NCI-H146 (cell line): ENCODE measurements around the gene SIX2.
"Not testable (repeated sequence)": the region's sequence is repeated elsewhere in the genome, so short reads cannot be mapped to it uniquely, and the experiment has no call there.

Source experiments
- DNase-seq: peaks from one replicate; lab custom pipeline; 2025; lab: John Stamatoyannopoulos, UW

SIX2 gene

DNA sequence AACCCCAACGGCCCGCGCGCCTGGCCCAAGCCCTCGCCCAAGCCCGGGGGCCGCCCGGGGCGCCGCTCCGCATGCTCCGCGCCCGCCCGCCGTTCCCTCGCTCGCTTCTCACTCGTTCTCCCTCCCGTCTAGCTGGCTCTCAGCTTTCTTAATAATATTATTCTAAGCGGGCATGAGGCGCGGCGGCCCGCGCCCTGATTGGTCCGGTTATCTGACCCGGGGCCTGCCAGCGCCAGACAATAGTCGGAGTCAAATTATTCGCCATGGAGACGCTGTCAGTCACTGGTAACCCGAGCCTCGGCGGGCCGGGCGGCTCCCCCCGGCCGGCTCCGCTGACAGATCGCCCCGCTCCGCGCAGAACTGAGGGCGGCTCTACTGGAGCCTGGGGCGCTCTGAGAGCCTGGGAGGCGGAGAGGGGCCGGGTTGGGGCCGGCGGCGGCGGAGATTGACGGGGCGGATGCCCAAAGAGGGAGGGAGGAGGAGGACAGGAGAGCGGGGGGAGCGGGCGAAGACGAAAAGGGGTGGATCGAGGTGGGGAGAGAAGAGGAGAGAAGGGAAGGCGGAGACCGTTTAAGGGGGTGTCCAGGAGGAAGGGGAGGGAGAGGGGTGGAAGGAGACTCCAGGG lies at the start of gene SIX2:
SIX2 (minus strand) TSS at position 150 of the 625 bp plus-strand sequence. CDS start 342 bp downstream, outside the sequence.
- DNase-seq, result peak; percentile 98

DNA sequence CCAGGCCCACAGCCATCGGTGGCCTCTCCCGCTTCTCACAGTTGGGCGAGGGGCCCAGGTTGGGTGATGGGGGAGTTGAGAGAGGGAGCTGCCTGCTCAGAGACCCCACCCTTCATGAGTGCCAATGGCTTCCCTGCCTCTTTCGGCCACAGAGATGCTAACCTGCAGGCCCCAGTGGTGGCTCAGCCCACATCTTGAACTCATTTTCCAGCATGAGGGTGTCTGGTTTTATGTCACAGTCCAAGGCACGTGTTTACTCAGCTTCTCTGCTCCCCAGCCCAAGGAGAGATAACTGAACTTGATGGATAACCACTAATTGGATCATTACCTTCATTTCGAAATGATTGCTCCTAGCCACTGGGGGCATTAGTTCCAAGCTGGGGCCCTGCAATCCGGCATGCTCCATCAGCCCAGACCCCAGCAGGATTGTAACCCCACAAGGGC lies 45.9 kb upstream of the SIX2 start:
- DNase-seq, result peak; percentile 17

DNA sequence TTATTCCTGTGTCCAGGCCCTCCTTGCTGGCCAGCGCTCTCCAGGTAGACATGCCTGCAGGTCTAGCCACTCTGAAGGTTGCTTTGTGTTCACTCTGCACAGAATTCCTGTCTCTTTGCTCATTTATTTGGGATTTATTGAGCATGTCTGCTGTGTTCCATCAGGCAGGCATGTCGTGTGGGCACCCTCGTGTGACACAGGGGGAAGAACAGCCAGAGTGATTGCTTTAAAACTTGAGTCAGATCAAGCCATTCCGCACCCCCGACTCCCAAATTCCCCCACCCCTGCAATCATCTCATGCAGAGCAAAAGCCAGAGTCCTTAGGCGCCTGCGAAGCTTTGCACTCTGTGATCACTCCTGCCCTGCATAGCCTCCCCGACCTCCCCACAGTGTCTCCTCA lies 44.7 kb upstream of the SIX2 start:
- DNase-seq, result no peak

DNA sequence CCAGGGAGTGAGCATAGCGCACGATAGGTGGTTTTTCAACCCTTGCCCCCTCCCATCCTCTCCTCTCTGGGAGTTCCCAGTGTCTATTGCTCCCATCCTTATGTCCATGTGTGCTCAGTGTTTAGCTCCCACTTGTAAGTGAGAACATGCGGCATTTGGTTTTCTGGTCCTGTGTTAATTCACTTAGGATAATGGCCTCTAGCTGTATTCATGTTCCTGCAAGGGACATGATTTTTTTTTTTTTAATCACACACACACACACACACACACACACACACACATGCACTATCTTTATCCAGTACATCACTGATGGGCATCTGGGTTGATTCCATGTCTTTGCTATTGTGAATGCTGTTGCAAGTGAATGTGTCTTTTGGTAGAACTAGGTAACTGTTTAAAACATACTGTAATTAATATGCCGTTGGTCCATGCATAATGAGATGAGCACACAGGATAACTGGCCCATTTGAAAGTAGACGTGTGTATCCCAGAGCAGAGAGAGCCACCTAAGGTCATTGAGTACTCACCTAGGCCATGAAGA lies 43.2 kb upstream of the SIX2 start:
- DNase-seq, result no peak

DNA sequence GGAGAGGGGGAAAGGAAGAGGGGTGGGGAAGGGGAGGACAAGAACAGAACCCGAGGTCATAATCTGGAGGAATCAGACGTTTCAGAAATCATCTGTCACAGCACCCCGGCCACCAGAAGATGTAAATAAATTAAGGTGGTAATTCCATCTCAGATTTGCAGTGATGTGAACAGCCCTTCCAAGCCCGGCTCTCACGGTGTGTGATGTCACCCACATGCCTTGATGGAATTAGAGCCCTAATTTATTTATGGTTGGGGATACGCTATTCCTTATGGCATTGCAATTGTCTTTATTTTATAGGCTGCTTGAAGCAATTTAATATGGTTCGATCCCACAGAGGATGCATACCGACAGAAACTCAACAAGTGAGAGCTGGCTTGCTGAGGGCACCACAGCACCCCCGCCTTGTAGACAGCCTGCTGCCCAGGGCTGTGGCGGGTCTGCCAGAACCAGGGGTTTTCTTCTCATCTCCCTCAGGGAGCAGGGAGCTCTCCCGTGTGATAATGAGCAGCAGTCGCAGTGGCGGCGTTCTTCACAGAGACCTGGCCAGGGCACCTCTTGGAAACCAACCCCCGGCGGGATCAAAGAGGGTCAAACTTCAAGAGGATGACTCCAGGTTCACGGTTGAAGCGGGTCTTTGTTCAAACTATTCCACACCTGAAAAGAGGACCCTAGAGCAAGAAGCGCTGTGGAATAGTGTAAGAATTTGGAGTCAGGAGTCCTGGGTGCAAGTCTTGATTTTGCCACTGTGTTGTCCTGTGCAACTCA lies 40.5 kb upstream of the SIX2 start:
- DNase-seq, result no peak

DNA sequence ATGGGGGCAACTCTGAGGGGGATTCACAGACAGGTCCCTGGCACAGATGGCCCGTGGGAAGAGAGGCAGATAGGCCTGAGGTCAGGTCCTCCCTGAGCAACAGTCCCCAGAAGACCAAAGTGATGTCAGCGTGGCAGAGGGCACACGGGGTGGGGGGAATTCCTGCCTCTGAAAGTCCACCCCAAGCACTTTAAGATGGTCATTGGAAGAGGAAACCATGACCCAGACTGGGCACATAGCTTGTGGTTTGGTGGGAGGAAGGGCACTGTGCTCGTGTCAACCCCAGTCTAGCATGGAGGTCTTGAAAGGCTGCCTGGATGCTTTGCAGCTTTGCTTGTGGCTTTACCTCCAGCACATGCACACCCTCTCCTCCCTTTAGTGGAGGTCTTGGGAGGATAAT lies 38.0 kb upstream of the SIX2 start:
- DNase-seq, result no peak

DNA sequence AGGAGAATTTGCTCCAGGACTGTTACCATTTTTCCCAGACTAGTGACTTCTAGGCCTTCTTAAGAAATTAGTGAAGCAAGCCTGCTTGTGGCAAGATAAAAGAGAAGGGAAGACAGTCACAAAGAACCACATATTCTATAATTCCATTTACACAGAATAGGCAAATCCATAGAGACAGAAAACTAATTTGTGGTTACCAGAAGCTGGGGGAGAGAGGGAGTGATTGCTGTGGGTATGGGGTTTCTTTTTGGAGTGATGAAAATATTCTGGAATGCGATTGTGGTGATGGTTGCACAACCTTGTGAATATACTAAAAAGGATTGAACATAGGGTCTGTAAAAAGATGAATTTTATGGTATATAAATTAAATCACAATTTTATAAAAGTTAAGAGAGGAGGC lies 37.5 kb upstream of the SIX2 start:
- DNase-seq, result no peak

DNA sequence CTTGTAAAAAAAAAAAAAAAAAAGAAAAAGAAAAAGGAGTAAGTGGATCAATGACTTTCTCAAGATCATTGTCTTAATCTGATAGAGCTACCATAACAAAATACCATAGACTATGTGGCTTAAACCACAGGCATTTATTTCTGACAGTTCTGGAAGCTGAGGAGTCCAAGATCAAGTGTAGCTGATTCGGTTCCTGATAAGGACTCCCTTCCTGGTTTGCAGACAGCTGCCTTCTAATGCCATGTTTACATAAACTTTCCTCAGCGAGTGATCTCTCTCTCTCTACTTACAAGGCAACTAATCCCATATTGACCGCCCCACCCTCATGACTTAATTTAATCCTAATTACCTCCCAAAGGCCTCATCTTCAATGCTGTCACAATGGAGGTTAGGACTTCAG lies 36.5 kb upstream of the SIX2 start:
- DNase-seq, result no peak

DNA sequence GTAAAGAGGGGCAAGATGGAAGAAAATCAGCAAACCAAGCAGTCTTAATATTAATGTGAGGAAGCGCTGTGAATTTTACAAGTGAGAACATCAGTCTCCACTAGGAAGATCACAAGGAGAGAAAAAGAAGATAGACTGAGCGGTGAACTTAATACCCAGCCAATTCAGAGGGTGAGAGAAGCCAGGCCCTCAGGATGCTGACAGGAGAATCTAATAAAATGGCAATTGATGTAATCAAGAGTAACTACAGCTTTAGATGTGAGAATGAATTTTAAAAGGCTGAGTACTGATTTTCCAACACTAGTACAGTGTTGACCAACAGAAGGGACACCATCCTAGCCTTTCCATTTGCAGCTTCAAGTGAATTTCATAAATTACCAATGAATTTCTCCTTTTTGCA lies 35.7 kb upstream of the SIX2 start:
- DNase-seq, result no peak

DNA sequence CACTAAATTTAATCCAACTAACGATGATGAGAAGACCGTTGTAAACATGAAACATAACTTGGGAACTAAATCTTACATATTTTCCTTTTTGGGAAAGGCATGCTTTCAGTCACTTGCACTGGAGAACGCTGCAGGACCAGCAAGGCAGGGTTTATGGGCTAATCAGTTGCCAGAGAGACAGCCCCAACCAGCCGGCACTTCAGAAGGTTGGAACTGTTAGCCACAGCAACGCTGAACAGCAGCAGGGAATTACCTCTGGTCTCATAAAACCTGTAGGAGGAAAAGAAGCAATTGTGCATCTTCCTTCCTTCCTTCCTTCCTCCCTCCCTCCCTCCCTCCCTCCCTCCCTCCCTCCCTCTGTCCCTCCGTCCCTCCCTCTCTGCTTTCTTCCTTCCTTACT lies 33.9 kb upstream of the SIX2 start:
- DNase-seq, result no peak

DNA sequence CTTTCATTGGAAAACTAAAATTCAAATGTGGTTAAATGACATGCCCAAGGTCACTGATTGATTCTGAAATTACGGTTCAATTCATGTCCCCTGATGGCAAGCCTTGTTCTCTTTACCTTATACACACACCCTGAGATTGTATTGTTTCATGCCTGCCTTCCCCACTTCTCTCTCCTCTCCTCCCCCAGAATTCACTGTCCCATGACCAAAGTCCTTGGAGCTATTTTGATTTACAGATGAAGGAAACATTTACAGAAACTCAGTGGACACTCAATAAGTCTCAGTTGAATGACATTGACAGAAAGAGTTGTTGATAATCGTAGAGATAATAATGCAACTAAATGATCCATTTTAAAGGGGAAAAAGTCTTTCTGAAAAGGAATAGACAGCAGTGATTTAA lies 33.1 kb upstream of the SIX2 start:
- no peak for DNase-seq

DNA sequence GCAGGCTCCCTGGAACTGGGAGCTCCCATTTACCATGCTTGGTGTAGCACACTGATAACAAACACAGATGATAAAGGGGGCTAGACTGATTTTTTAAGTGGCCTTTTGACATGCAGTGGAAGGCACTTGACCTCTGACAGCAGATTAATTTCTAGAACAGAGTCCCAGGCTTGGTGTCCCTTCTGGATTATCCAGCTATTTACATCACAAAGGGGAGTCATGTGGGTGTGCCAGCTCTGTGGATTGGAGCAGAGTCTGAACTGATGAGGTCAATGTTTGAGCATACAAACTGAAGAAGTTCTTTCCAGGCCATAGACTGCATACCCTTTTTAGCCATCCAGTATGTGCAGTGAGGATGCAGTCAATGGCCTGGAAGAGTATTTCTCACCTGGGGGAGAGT lies 31.5 kb upstream of the SIX2 start:
- DNase-seq, result peak; percentile 8

DNA sequence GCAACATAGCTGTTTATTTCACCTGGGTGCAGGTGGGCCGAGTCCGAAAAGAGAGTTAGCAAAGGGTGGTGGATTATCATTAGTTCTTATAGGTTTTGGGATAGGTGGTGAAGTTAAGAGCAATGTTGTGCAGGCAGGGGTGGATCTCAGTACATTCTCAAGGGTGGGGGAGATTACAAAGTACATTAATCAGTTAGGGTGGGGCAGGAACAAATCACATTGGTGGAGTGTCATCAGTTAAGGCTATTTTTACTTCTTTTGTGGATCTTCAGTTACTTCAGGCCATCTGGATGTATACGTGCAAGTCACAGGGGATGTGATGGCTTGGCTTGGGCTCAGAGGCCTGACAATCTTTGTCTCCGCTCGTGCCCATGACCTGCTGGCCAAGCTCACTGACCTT lies 30.6 kb upstream of the SIX2 start:
- not testable (repeated sequence) for DNase-seq

DNA sequence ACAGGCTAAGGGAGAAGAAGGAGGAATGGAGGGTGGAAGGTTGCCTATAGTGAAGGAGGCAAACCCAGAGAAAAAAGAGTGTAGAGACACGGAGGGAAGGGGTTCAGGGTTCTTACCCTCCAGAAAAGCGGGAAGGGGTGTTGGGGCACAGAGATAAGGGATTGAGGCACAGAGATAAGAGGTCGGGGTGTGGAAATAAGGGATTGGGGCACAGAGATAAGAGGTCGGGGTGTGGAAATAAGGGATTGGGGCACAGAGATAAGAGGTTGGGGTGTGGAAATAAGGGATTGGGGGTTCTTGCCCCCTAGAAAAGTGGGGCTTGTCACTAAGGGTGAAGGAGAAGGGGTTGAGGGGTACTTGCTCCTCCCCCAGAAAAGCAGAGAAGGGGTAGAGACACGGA lies 29.6 kb upstream of the SIX2 start:
- not testable (repeated sequence) for DNase-seq

DNA sequence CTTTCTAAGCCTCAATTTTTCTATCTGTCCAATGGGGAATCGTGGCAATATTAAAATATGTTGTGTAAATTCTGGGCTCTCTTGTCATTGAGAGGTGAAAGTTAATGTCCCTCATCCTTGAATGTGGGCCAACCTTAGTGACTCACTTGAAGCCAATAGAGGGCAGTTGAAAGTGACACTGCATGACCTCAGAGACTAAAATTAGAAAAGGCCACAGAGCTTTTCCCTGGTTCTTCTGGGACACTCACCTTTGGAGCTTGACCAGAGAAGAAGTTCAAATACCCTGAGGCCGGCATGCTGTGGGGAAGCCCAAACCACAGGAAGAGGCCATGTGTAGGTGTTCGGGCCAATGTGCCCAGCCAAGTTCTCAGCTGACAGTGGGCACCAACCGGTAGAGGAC lies 24.1 kb upstream of the SIX2 start:
- DNase-seq, result no peak

DNA sequence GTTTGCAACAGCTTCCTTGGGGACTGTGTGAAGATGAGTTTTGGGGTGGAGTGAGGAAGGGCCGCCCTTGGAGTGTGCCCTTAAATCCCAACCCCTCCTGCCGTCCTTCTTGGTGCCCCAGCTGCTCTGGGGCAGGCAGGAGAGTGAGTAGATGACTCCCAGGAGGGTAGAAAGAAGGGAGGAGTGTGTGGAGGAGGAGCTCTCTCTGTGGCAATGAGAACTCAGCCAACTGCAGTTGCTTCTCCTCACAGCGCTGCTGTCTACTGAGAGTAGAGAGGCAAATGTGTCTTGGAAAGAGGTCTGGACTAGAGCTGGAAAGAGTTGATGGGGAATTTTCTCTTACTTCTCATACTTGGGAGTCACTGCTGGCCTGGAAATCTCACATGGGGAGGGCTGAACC lies 21.8 kb upstream of the SIX2 start:
- DNase-seq, result no peak

DNA sequence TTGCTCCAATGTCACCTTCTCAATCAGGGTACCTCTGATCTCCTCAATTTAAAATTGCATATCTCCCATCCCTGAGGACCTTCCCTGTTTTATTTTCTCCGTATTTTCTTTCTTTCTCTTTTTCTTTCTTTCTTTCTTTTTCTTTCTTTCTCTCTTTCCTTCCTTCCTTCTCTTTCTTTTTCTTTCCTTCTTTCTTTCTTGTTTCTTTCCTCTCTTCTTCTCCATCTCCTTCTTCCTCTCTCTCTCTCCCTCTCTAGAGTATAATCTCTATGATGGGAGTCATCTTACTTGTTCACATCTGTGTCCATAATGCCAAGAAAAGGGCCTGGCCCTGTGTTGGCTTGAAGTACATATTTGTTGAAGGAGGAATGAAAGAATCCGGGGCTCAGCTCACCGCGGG lies 21.3 kb upstream of the SIX2 start:
- no peak for DNase-seq

DNA sequence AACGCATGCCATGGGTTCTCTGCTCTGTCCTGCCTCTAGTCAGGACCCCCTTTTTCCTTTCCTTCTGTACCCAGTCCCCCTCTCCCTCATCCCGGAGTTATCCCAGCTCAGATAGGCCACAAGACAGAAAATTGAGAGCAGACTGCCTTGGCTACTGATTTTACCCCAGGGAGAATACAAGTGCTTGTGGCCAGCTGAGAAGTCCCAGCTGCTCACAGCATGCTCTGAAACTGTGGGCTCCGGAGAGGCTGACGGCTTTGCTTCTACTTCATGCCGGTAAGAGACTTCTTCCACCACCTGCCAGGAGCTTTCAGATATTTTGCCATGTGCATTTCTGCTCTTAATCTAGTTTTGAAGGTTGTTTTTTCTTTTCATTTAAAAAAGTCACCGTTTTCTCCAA lies 20.0 kb upstream of the SIX2 start:
- DNase-seq, result peak; percentile 21

DNA sequence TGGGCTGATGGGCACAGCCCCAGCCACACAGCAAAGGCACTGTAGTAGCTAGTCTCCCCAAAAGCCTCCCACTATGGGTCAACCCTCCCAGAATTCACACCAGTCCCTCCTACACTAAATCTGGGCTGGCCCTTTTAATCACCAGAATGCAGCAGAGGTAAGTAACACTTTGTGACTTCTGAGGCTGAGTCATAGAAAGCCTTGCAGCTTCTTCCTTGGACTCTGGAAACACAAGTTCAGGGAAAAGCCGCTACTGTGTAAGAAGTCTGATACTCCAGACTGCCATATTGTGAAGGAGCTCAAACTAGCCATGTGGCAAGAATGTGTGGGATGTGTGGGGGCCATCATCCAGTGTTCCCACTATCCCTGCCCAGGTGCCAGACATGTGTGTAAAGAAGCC lies 19.0 kb upstream of the SIX2 start:
- no peak for DNase-seq

DNA sequence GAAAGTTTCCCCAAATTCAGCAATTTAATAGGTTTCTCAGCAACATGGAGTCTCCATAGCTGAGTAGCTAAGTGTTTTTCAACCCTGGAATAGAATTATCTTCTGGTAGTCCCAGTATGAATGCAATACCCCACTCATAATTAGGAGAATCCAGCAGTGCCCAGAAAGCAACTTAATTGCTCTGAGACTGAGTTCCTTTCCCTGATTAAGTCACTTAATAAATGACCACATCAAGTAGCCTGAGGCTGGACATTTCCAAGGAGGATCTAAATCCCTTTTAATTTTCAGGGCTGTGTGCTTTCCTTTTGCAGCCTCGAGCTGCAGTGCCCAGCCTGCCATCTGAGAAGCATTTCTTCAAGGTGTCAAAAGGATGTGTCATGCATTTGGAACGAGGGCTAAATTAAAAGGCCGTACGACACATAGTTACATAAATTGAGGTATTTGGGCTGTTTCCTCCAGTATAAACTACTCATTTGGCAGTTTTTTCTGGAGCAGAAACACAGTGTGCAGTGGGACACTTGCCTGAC lies 17.7 kb upstream of the SIX2 start:
- no peak for DNase-seq

DNA sequence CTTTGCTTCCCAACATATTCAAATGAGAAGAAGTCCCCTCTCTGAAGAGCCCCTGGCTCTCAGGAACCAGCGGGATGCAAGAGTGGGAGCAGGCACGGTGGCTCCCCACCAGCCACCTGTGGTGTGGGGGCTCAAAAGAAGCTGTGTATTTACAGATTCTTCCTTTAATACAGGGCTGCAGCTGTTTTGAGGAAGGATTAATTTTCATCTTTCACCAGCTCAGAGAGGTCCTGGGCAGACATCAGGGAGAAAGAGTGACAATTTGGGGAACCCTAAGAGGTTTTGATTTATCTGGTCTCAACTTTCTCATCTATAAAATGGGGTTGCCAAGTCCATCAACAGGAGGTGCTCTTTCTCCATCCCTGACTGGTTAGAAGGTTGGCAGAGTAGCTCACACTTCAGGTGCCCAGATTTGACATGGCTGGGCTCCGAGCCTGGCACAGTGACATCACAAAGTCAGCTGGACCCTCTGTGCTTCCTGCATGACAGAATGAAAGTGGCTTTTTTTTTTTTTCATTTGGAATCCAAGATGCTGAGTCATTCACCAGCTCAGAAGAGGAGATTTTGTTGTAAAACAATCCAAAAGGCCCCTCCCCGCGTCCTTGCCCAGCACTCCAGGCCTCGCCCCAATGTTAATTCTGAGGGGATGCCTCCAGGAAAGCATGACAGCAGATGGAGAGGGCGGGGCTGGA lies 15.5 kb upstream of the SIX2 start:
- no peak for DNase-seq

DNA sequence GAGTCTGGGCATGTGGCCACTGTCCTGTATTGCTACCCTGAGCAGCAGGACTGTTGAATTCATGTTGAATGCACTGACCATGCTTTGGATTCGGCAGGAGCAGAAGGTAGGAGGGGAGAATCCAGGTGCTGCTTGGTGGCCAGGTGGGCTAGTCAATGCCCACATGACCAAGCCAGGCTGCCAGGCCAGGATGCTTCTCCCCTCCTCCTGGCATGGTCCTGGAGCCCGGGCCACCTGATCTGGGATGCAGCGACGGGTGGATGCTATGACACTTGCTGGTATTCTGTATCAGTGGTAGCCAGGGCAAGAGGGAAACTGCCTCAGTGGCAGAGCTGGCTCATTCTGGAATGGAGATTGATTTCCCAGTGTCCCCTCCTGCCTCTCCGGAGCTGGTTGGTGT lies 14.8 kb upstream of the SIX2 start:
- DNase-seq, result no peak

DNA sequence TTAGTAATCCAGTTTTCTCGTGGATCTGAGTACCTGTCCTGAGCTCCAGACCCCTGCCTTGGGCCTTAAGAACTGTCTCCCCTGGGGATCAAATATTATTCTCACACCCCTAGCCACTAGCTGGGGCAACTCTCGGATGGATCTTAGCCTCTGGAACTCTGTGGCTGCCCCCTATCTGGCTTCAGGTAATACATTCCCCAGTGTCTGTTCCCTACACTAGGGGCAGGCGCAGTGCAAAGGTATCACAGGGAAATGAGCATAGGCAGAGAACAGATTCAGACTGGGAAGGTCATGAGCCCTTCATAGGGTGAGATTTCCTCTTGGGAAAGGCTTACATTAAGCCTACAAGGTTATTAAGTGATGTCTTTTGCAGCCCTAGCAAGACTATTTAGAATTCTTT lies 11.2 kb upstream of the SIX2 start:
- DNase-seq, result no peak
